NCI-H2196 treated with DMSO at 0.1 percent for 48 hours (cell line): ENCODE data around the gene KRTAP5-11.
"Not testable (repeated sequence)": the region's sequence is repeated elsewhere in the genome, so short reads cannot be mapped to it uniquely, and the experiment has no call there.

ENCODE experiments used
- DNase-seq: peaks from one replicate; lab custom pipeline; 2025; ENCODE audit not compliant: unreplicated experiment; lab: John Stamatoyannopoulos, UW

KRTAP5-11 gene

DNA sequence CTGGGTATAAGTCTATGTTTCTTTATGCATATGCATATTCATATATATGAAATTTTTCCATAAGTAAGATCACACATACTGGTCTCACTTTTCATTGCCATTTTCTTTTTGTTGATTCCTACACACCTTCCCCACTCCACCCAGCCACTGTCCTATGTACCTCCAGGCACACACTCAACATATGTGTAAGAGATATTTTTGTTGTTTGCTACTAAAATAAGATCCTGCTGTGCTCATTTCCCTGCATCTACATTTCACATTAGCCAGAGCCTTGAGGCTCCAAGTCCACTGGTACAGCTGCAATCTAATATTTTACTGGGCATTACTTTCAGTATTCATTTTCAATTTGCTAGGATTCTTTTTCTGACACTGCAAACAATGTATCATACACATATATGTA, 25.4 kb downstream of the KRTAP5-11 start:
- no peak for DNase-seq

- no peak for DNase-seq
These were observed 26.7 kb downstream of the KRTAP5-11 start for GRCh38 chr11:71556018-71556417.

GRCh38 chr11:71555508-71555907, 27.2 kb downstream of the KRTAP5-11 start:
- DNase-seq, result no peak

DNA sequence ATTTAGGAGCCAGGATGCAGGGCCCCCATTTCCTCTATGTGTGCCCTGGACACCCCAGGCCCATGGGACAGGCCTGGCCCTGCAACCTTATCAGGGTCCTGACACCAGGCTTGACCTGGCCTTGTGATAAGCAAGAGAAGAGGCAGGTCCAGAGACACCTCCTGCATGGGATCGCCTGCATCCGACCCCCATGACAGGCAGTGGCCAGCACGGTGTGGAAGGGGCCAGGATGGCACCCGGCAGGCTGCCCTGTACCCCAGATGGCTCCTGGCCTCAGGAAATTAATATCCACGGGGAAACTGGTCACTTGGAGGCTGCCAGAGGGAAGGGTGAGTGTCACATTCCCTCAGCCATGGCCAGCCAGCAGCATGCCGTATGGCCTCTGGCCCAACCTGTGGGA, 27.7 kb downstream of the KRTAP5-11 start:
- no peak for DNase-seq

DNA sequence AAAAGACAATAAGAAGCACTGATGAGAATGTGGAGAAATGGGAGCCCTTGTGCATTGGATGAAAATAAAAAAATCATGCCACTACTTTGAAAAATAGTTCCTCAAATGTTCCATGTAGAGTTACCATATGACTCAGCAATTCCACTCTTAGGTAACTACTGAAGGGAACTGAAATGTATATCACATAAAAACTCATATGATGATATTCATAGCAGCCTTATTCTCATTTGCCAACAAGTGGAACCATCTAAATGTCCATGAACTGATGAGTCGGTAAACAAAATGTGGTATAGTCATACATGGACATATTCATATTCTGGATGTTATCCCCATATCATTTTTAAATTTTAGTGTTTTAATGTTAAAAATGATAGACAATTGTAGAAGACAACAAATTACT, 31.0 kb downstream of the KRTAP5-11 start:
- DNase-seq, result no peak

DNA sequence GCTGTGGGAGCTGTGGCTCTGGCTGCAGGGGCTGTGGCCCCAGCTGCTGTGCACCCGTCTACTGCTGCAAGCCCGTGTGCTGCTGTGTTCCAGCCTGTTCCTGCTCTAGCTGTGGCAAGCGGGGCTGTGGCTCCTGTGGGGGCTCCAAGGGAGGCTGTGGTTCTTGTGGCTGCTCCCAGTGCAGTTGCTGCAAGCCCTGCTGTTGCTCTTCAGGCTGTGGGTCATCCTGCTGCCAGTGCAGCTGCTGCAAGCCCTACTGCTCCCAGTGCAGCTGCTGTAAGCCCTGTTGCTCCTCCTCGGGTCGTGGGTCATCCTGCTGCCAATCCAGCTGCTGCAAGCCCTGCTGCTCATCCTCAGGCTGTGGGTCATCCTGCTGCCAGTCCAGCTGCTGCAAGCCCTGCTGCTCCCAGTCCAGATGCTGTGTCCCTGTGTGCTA, 33.9 kb downstream of the KRTAP5-11 start:
- no peak for DNase-seq

DNA sequence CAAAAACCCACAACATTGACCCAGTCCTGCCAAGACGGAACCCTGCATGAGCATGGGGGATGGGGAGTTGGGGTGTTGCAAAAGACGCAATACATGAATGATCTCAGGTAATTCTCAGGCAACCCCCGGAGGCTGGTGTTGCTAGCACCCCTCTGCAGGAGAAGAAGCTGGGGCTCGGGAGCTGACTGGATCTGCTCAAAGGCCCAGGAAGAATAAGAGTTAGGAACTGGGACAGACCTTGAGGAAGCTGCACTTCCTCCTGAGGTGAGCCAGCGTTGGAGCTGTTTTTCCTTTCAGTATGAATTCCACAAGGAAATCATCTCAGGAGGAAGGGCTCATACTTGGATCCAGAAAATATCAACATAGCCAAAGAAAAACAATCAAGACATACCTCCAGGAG, 34.6 kb downstream of the KRTAP5-11 start, which contains the start of gene KRTAP5-9:
TSS of gene KRTAP5-9 (plus strand) at position 301 of the 400 bp plus-strand sequence. CDS start 238 bp downstream, outside the sequence.
- DNase-seq, result no peak

DNA sequence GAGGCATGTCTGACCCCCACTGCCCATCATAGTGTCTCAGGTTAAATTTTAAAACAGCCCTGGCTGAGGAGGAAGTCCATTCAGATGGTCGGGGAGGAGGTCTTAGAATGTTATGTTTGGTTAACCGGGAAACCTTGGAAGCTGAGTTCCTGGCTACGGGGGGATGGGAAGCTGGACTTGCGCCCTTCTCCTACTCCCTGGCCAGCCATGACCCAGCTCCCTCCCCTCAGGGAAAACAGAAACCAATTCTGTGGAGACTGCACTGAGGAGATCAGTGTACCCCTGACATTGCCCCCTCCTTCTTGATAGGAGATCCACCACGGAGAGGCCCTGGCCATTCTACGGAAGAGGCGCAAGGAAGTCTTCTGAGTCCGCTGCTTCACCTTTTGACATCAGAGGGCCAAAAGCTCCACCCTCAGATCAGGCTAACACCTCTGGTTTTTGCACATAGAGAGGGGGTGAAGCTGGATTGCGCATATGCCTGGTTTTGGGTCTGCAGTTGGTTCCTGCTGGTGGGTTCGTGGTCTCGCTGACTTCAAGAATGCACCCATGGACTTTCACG, 37.2 kb downstream of the KRTAP5-11 start:
- no peak for DNase-seq

DNA sequence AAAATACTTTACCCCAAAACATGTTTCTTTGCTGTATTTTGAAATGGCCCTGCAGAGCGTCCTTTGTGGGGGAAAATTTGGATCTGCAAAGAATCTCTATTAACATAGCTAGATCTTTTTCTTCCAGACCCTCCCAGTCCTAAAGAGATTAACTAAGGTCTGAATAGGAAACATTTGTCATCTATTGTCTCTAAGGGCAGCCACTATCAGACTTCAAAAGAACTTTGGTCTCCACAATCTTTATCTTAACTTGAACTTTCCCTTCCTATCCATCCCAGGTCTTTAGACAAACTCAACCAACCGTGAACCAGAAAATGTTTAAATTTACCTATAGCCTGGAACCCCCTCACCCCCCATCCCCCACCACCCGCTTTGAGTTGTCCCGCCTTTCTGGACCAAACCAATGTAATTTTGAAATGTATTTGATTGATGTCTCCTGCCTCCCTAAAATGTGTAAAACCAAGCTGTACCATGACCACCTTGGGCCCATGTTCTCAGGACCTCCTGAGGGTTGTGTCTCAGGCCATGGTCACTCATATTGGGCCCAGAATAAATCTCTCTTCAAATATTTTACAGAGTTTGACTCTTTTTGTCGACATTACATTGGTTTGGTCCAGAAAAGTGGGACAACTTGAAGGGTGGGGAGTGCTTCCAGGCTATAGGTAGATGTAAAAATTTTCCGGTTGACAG, 38.0 kb downstream of the KRTAP5-11 start:
- DNase-seq, result no peak

DNA sequence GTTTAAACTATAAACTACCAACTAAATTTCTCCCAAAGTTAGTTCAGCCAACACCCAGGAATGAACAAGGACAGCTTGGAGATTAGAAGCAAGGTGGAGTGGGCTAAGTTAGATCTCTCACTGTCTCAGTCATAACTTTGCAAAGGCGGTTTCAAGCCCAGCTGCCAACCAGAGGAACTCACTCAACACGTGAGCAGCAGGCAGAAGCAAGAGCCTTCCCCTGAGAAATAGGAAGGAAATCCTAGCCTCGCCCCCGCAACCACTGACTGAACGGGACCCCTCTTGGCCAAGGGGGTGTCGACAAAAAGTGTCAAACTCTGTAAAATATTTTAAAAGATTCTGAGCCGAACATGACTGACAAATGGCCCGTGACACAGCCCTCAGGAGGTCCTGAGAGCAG, 38.8 kb downstream of the KRTAP5-11 start:
- DNase-seq, result no peak

GRCh38 chr11:71542879-71543777, 39.5 kb downstream of the KRTAP5-11 start:
- no peak for DNase-seq

DNA sequence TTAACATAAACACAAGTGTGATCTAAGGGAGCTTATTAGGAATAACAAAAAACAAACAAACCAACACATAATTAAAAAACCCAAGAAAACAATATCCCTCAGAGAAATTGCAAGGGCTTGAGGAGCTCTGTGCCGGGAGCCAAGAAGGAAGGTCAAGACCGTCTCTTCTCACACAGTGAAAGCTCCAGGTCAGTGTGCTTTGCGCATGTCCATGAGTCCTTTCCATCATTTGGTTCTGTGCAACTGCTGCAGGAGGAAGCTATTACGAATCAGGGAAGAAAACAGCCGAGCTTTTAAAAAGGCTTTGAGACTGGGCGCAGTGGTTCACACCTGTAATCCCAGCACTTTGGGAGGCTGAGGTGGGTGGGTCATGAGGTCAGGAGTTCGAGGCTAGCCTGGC, 40.3 kb downstream of the KRTAP5-11 start:
- DNase-seq, result no peak

GRCh38 chr11:71540521-71541304, 42.0 kb downstream of the KRTAP5-11 start:
- not testable (repeated sequence) for DNase-seq

GRCh38 chr11:71539971-71540370, 42.7 kb downstream of the KRTAP5-11 start:
- DNase-seq, result not testable (repeated sequence)

GRCh38 chr11:71539017-71539416, 43.7 kb downstream of the KRTAP5-11 start:
- no peak for DNase-seq

DNA sequence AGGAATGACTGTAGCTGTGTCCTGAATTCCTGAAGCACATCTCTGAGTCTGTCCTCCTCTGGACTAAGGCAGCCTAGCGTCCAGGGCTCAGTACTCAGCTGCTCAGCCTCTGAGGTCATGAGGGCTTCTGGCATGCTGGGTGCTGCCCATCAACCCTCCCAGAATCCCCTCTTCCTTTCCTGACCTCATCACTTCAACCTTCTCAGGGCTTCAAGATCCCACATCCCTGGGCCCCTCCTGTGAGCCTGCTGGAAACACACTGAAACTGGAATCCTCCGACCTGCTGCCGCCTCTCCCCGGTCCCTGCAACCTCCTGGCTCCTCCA, 44.0 kb downstream of the KRTAP5-11 start:
- DNase-seq, result no peak

GRCh38 chr11:71537977-71538665, 44.6 kb downstream of the KRTAP5-11 start, which contains the start of gene KRTAP5-8:
KRTAP5-8 (plus strand) TSS chr11:71538025; CDS start chr11:71538056, 31 bp downstream.
- not testable (repeated sequence) for DNase-seq

- DNase-seq, result no peak
These were observed 45.1 kb downstream of the KRTAP5-11 start for GRCh38 chr11:71537537-71537936.

- DNase-seq, result no peak
These were observed 46.9 kb downstream of the KRTAP5-11 start for GRCh38 chr11:71535825-71536224.
